ENCODE results near the gene COL25A1.

- TF ChIP-seq POLR2A (IDR thresholded peaks at IDR 0.05): no peak
- TF ChIP-seq CTCF (IDR thresholded peaks at IDR 0.05): no peak
These were observed 225.0 kb downstream of the COL25A1 start for GRCh38 chr4:109077505-109077904.
